Measurements from ENCODE around the gene LRCH1.

GRCh38 chr13:46577696-46578589 is 25.0 kb downstream of the LRCH1 start:
- TF ChIP-seq POLR2A (IDR thresholded peaks at IDR 0.05; ENCODE audit: low read length) (no peak), GATA1 (IDR thresholded peaks at IDR 0.05; ENCODE audit: low read depth, low read length) (no peak)

All from erythroblast (primary cell).